HL-60 (cell line): Measurements from ENCODE around the gene DNAL1.

Experiments used
- GABPA ChIP-seq: IDR thresholded peaks from 2 replicates; pipeline ENCODE4 v1.6.1; 2012; ENCODE audit warnings: low read depth
- POLR2AphosphoS5 ChIP-seq: IDR thresholded peaks from 2 replicates; pipeline ENCODE4 v1.6.1; 2012; ENCODE audit warnings: low read depth
- SPI1 ChIP-seq: IDR thresholded peaks from 2 replicates; pipeline ENCODE4 v1.6.1; 2012; ENCODE audit warnings: low read depth, mild to moderate bottlenecking, borderline replicate concordance
- TF ChIP-seq, protein P1 (sequence below): IDR thresholded peaks from one replicate; pipeline ENCODE4 v1.5.1; 2011; ENCODE audit warnings: low read length, control low read depth, inconsistent platforms; ENCODE audit not compliant: insufficient read depth
- TF ChIP-seq, protein P2 (sequence below): IDR thresholded peaks from 2 replicates; pipeline ENCODE4 v1.6.1; 2012; ENCODE audit warnings: low read depth; ENCODE audit not compliant: insufficient replicate concordance

DNA sequence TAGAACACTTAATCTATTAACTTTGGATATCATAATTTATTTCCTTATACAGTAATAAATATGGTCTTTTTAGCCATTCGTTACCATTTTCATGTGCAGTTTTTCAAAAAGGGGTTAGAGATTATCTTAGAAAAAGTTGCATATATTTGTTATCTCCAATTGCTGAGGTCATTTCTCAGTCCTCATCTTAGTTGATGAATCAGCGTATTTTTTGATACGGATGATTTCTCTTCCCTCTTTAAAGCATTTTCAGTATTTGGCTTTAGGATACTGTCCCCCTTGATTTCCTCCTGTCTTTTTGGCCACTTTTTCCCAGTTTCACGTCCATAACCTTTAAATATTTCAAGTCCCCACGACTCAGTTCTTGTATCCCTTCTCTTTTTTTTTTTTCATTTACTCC is 21.8 kb downstream of the DNAL1 start:
- TF ChIP-seq, protein P1, sequence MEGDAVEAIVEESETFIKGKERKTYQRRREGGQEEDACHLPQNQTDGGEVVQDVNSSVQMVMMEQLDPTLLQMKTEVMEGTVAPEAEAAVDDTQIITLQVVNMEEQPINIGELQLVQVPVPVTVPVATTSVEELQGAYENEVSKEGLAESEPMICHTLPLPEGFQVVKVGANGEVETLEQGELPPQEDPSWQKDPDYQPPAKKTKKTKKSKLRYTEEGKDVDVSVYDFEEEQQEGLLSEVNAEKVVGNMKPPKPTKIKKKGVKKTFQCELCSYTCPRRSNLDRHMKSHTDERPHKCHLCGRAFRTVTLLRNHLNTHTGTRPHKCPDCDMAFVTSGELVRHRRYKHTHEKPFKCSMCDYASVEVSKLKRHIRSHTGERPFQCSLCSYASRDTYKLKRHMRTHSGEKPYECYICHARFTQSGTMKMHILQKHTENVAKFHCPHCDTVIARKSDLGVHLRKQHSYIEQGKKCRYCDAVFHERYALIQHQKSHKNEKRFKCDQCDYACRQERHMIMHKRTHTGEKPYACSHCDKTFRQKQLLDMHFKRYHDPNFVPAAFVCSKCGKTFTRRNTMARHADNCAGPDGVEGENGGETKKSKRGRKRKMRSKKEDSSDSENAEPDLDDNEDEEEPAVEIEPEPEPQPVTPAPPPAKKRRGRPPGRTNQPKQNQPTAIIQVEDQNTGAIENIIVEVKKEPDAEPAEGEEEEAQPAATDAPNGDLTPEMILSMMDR, result no peak
- TF ChIP-seq, protein P2, sequence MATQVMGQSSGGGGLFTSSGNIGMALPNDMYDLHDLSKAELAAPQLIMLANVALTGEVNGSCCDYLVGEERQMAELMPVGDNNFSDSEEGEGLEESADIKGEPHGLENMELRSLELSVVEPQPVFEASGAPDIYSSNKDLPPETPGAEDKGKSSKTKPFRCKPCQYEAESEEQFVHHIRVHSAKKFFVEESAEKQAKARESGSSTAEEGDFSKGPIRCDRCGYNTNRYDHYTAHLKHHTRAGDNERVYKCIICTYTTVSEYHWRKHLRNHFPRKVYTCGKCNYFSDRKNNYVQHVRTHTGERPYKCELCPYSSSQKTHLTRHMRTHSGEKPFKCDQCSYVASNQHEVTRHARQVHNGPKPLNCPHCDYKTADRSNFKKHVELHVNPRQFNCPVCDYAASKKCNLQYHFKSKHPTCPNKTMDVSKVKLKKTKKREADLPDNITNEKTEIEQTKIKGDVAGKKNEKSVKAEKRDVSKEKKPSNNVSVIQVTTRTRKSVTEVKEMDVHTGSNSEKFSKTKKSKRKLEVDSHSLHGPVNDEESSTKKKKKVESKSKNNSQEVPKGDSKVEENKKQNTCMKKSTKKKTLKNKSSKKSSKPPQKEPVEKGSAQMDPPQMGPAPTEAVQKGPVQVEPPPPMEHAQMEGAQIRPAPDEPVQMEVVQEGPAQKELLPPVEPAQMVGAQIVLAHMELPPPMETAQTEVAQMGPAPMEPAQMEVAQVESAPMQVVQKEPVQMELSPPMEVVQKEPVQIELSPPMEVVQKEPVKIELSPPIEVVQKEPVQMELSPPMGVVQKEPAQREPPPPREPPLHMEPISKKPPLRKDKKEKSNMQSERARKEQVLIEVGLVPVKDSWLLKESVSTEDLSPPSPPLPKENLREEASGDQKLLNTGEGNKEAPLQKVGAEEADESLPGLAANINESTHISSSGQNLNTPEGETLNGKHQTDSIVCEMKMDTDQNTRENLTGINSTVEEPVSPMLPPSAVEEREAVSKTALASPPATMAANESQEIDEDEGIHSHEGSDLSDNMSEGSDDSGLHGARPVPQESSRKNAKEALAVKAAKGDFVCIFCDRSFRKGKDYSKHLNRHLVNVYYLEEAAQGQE, result no peak
- TF ChIP-seq POLR2AphosphoS5, result no peak
- TF ChIP-seq GABPA, result no peak
- TF ChIP-seq SPI1, result no peak
